Naive thymus-derived CD8-positive, alpha-beta T cell (primary cell): ENCODE results near the gene SLC39A11. TPM values are rescaled to one million over a fixed set of nuclear protein-coding genes. Genes with fewer than 3 reads are reported as not detected.

Source experiments
- ATAC-seq, 2 donors: fragments of 150-1000 bp; cut with Tn5 transposase in 1 of 2; sonication (Bioruptor Pico), chemical (Tn5 transposase) in 1 of 2; 1 replicate in 1 of 2; 2 replicates in 1 of 2; pipeline ENCODE4 v1.10.0; 2021; ENCODE audit warnings: mild to moderate bottlenecking in 2 of 2, moderate library complexity in 2 of 2
- POLR2A ChIA-PET: fragments of 350-600 bp; sonication (Branson Sonifier 250); formaldehyde crosslinking; loops from one replicate; lab custom pipeline; 2021; ENCODE audit warnings: antibody characterized with exemption; lab: Charles Lee
- DNase-seq, 10 donors: peaks; one replicate each; pipeline versions ENCODE4 v3.0.0 to v3.0.0-alpha.2; 2020 to 2022
- H3K27ac Mint-ChIP-seq, 10 donors: one replicate each; pipeline ENCODE4 v1.8.0; 2020 to 2022; ENCODE audit warnings: mild to moderate bottlenecking in 10 of 10, mixed read lengths in 10 of 10, moderate library complexity in 4 of 10, inconsistent platforms in 1 of 10
- H3K27me3 Mint-ChIP-seq, 5 donors: one replicate each; pipeline ENCODE4 v1.8.0; 2021 to 2022; ENCODE audit warnings: mixed read lengths in 5 of 5
- H3K36me3 Mint-ChIP-seq, 3 donors: one replicate each; pipeline ENCODE4 v1.8.0; 2020 to 2022; ENCODE audit warnings: mixed read lengths in 3 of 3, mild to moderate bottlenecking in 2 of 3, inconsistent platforms in 1 of 3
- H3K4me1 Mint-ChIP-seq, 4 donors: one replicate each; pipeline ENCODE4 v1.8.0; 2021 to 2022; ENCODE audit warnings: mixed read lengths in 4 of 4
- H3K4me3 Mint-ChIP-seq, 10 donors: one replicate each; pipeline ENCODE4 v1.8.0; 2020 to 2022; ENCODE audit warnings: mild to moderate bottlenecking in 10 of 10, mixed read lengths in 10 of 10, moderate library complexity in 6 of 10, inconsistent platforms in 1 of 10
- H3K9me3 Mint-ChIP-seq, 9 donors: one replicate each; pipeline ENCODE4 v1.8.0; 2020 to 2022; ENCODE audit warnings: mixed read lengths in 9 of 9, mild to moderate bottlenecking in 3 of 9, inconsistent platforms in 1 of 9, moderate library complexity in 1 of 9
- polyA plus RNA-seq, 3 donors: library from polyadenylated mRNA; unstranded; fragments of 300-500 nt; fragmentation: Illumina TruSeq; gene quantifications; one replicate each; pipeline ENCODE4 v1.2.3, GENCODE V29; 2021
- total RNA-seq, 8 experiments: library from RNA in 2 of 8; stranded (reverse) in 2 of 8; gene quantifications; one replicate each; pipeline ENCODE4 v1.2.3 and lab custom pipeline; 2021 to 2026

The SLC39A11 gene
- total and polyA plus RNA-seq, 5 experiments from 2014 or later: 6.2 to 14.4 (median 10.3) TPM

DNA sequence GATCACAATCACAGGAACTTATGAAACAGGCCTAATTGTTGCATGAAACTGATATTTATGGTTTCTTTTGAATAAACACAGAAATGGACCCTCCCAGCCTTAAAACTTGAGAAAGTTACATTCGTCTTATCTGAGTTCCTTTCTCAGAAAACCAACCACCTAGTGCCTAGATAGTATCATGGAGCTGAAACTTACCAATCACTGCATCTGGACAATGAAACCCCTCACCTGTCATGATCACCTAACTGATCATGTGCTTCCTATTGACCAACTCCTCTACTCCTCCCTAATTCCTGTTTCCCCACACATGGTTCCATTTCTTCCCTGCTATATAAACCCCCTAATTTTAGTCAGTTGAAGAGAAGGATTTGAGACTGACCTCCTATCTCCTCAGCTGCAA, 216.1 kb downstream of the SLC39A11 start:
- peak overlapping the region in 2 of 10 donors; percentile 60 to 62 for H3K27ac Mint-ChIP-seq

DNA sequence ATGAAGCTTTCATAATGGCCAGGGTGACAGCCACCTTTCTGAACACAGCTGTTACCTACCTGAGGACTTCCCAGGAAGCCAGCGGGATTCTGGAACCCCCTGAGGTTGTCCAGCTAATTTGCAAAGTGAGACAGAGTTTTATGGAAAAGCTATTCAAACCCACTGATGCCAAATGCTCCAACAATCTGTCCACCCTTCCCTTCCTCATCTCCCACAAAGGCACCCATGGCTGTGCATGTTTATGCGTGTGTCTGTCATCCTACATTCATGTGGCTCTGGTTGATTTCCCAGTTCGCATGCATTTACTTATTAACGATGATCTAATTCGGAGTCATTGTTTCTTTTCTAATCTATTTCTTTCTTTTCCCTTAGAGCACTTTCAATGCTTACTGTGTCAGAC, 217.1 kb downstream of the SLC39A11 start:
- Mint-ChIP-seq H3K27ac (no peak overlapping the region), H3K4me3 (no peak overlapping the region), H3K4me1 (no peaks in the 10 kb centered on the region), H3K36me3 (peaks cover 33 to 64% (median 42%) of the 10 kb centered on the region in 3 donors), H3K27me3 (no peaks in the 10 kb centered on the region), H3K9me3 (peaks cover 7 to 54% (median 36%) of the 10 kb centered on the region in 9 donors)
- no peak for DNase-seq
- POLR2A ChIA-PET: no interaction called here
- ATAC-seq: no peak

More for the DNA sequence above, 216.1 kb downstream of the SLC39A11 start:
- no peaks in the 10 kb centered on the region for H3K4me1 Mint-ChIP-seq
- H3K36me3 Mint-ChIP-seq: peaks cover 36 to 71% (median 44%) of the 10 kb centered on the region in 3 donors
- no peaks in the 10 kb centered on the region for H3K27me3 Mint-ChIP-seq
- peaks cover 7 to 60% (median 37%) of the 10 kb centered on the region in 9 donors for H3K9me3 Mint-ChIP-seq
- no peak for DNase-seq
- H3K4me3 Mint-ChIP-seq: no peak overlapping the region
- no peak for ATAC-seq
- POLR2A ChIA-PET: no interaction called here

DNA sequence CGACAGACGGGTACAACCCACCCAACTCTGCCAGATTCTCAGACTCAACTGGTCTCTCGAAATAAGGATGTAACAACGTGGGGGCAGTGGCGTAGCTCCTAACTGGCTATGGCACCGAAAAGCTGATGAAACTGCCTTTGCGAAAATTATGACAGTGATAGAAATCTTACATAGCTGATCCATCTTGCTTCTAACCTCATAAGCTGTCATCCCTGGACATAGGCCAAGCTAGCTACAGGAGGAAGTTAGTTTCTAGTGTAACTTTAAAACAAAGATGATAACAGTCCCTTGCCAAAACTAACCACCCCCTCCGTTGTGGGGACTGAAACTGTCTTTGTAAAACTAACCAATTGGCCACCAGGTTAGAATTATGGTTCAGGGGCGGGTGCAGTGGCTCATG, 220.1 kb downstream of the SLC39A11 start:
- ATAC-seq (no peak), DNase-seq (no peak)
- Mint-ChIP-seq H3K27me3 (no peaks in the 10 kb centered on the region), H3K27ac (no peak overlapping the region), H3K36me3 (peaks cover 20 to 41% (median 22%) of the 10 kb centered on the region in 3 donors), H3K9me3 (peaks cover 0 to 30% (median 17%) of the 10 kb centered on the region in 9 donors), H3K4me3 (no peak overlapping the region), H3K4me1 (no peaks in the 10 kb centered on the region)
- POLR2A ChIA-PET: no interaction called here

DNA sequence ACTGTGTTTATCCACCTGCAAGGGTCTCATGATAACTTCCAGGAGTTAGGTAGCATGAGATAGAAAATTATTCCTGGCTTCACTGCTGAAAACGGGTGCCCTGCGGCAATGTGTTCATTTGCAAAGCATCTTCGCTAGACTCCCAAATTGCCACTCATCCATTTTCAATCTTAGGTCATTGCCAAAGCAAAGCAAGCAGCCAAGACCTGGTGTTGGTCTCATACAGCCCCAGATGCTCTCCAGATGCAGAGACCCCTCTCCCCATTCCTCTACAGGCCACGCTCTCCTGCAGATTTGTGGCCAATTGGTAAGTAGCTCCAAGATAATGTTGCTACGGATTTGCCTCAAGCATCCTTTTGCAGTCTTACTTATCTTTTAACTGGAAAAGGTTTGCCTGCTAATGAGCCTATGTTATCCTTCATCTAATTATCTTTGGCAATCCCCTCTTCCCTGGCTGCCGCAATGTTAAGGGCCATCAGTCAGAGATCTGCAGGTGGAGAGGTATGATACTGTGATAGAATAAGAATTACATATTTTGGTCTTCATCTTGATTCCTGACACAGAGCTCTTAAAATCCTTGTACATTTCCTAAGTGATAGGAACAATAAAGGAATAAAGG, 222.0 kb downstream of the SLC39A11 start:
- Mint-ChIP-seq H3K9me3 (peaks cover 0 to 11% (median 4%) of the 10 kb centered on the region in 9 donors), H3K27ac (no peak overlapping the region), H3K4me1 (no peaks in the 10 kb centered on the region), H3K4me3 (no peak overlapping the region), H3K36me3 (peaks cover 7 to 22% (median 12%) of the 10 kb centered on the region in 3 donors), H3K27me3 (no peaks in the 10 kb centered on the region)
- ATAC-seq (no peak), DNase-seq (no peak)
- POLR2A ChIA-PET: no interaction called here

GRCh38 chr17:72869630-72870029, 222.9 kb downstream of the SLC39A11 start:
- peaks cover 0 to 7% (median 0%) of the 10 kb centered on the region in 9 donors for H3K9me3 Mint-ChIP-seq
- H3K36me3 Mint-ChIP-seq: peaks cover 3 to 14% (median 12%) of the 10 kb centered on the region in 3 donors
- H3K27ac Mint-ChIP-seq: no peak overlapping the region
- ATAC-seq (no peak), DNase-seq (no peak)
- H3K27me3 Mint-ChIP-seq: no peaks in the 10 kb centered on the region
- H3K4me3 Mint-ChIP-seq: no peak overlapping the region
- no peaks in the 10 kb centered on the region for H3K4me1 Mint-ChIP-seq
- POLR2A ChIA-PET: no interaction called here

DNA sequence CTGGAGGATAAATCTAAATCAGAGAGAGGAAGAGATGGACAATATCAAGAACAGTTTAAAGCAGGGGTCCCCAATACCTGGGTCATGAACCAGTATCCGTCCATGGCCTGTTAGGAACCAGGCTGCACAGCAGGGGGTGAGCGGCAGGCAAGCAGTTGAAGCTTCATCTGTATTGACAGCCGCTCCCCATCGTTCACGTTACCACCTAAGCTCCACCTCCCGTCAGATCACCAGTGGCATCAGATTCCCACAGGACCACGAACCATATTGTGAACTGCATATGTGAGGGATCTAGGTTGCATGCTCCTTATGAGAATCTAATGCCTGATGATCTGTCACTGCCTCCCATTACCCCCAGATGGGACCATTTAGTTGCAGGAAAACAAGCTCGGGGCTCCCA, 226.5 kb downstream of the SLC39A11 start:
- Mint-ChIP-seq H3K27me3 (no peaks in the 10 kb centered on the region), H3K9me3 (peaks cover 0 to 1% (median 0%) of the 10 kb centered on the region in 9 donors), H3K27ac (no peak overlapping the region), H3K4me3 (no peak overlapping the region), H3K36me3 (peaks cover 0 to 9% (median 0%) of the 10 kb centered on the region in 3 donors), H3K4me1 (no peaks in the 10 kb centered on the region)
- DNase-seq (no peak), ATAC-seq (no peak)
- POLR2A ChIA-PET: interaction anchor here (0.6 kb wide), 1 partner anchor 146 kb away, joined by 3 read pairs; no protein-coding TSS in a partner anchor

DNA sequence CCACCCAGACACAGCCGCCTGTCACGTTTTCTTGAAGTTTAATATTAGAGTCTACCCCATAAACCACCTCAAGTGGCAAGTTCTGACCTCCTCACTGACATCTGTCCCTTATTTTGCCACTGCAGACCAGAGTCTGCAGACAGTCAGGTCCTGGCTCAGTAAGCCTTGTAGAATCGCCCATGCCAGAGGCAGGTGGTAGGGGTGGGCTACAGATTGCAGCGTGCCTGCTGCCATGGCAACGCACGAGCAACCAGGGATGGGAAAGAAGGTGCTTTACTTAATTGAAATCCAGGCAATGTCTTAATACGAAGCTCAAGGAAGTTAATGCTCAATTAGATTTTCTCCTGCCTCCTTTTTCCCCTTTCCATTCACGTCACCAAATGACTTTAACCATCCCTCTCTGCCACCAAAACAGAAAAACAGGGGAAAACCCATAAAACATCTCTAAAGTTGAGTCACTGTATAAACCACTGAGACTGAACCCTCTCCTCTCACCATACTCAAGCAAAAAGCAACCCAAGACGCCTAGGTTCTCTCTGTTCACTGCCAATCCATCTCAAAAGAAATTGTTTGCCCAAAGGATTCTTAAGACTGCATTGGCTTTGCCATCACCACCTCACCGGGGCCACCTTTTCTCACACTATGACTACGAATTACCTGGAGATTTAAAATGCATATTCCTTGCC, 228.8 kb downstream of the SLC39A11 start:
- H3K4me1 Mint-ChIP-seq: no peaks in the 10 kb centered on the region
- H3K4me3 Mint-ChIP-seq: no peak overlapping the region
- peaks cover 0 to 2% (median 0%) of the 10 kb centered on the region in 9 donors for H3K9me3 Mint-ChIP-seq
- H3K27ac Mint-ChIP-seq: no peak overlapping the region
- no peak for ATAC-seq
- no peak for DNase-seq
- peaks cover 5 to 7% (median 5%) of the 10 kb centered on the region in 3 donors for H3K36me3 Mint-ChIP-seq
- no peaks in the 10 kb centered on the region for H3K27me3 Mint-ChIP-seq
- POLR2A ChIA-PET: no interaction called here

DNA sequence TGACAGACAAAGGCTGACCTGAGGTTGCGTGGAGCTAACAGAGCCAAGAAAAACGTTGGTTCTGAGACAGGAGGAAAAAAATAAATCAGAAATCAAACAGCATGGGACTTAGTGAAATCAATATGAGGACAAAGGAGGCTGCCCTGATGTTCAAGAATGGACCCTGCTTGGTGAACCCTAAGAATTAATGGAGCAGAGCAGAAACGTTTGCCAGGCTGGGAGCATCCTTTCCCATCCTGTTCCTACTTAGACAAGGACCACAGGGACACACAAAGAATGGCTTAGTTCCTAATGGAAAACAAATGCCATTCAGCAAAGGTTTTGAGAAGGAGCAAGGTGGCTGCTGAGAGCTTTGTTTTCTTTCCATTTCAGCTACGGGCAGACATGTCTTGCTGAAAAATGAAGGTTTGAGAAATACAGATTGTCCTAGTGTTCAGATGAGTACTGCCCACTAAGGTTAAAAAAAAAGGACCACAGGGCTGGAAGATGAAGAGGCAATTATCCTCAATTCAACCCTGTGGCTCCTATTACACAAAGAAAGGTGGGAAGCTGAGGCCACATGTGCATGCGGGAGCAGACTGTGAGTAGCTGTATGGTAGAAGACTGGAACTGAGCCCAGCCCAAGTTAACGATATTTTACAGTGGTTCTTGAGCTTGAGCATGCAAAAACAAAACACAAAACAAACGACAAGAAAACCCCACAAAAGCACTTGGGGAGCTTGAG, 230.1 kb downstream of the SLC39A11 start:
- no peak for ATAC-seq
- Mint-ChIP-seq H3K4me3 (no peak overlapping the region), H3K27ac (peak overlapping the region in 1 of 10 donors; percentile 36), H3K36me3 (peaks cover 5 to 7% (median 5%) of the 10 kb centered on the region in 3 donors), H3K9me3 (peaks cover 0 to 4% (median 0%) of the 10 kb centered on the region in 9 donors), H3K27me3 (no peaks in the 10 kb centered on the region), H3K4me1 (no peaks in the 10 kb centered on the region)
- DNase-seq: no peak
- POLR2A ChIA-PET: interaction anchor here (0.6 kb wide), 1 partner anchor 222 kb away, joined by 3 read pairs; no protein-coding TSS in a partner anchor

DNA sequence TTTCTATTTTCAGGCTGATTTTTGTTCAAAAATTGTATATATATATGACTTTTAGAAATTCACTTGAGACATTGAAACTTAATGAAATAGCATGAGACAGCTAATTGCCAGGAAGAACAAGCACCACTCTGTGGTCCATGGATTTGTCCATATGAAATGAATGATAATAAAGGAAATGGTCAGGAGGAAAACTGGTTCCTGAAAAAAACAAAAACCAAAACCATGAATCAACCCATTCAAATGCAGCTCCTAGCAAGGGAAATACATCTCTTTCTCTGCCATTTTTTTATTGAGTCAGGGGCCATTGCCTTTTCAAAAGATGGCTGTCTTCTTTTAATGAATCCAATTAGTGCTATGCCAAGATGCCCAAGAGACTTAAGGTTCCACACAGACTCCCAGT, 230.7 kb downstream of the SLC39A11 start:
- DNase-seq (no peak), ATAC-seq (no peak)
- H3K36me3 Mint-ChIP-seq: peaks cover 5 to 7% (median 5%) of the 10 kb centered on the region in 3 donors
- H3K27me3 Mint-ChIP-seq: no peaks in the 10 kb centered on the region
- no peak overlapping the region for H3K4me3 Mint-ChIP-seq
- H3K9me3 Mint-ChIP-seq: peaks cover 0 to 3% (median 0%) of the 10 kb centered on the region in 9 donors
- no peaks in the 10 kb centered on the region for H3K4me1 Mint-ChIP-seq
- POLR2A ChIA-PET: interaction anchor here (0.6 kb wide), 1 partner anchor 223 kb away, joined by 3 read pairs; no protein-coding TSS in a partner anchor
- H3K27ac Mint-ChIP-seq: peak overlapping the region in 1 of 10 donors; percentile 36

GRCh38 chr17:72860778-72861177, 231.7 kb downstream of the SLC39A11 start:
- Mint-ChIP-seq H3K27ac (no peak overlapping the region), H3K4me1 (no peaks in the 10 kb centered on the region)

DNA sequence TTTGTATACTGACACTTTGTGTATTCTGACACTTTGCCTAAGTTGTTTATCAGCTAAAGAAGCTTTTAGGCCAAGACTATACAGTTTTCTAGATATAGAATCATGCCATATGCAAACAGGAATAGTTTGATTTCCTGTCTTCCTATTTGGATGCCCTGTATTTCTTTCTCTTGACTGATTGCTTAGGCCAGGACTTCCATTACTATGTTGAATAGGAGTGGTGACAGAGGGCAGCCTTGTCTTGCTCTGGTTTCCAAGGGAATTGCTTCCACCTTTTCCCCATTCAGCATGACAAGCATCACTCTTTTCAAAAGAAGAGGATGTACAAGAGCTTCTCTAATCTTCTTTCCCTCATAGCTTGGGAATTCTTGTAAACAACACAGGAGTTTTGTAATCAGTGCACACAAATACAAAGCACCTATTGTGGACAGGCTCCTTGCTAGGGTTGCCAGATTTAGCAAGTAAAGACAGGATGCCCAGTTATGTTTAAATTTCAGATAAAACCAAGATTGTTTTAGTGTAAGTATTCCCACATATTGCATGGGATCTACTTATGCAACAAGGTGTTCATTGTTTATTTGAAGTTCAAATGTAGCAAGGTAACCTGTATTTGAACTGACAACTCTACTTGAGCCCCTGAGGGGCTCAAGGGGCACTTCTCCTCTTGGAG, 233.5 kb downstream of the SLC39A11 start:
- ATAC-seq (no peak), DNase-seq (no peak)
- Mint-ChIP-seq H3K27me3 (no peaks in the 10 kb centered on the region), H3K36me3 (peaks cover 0 to 5% (median 5%) of the 10 kb centered on the region in 3 donors), H3K4me1 (no peaks in the 10 kb centered on the region), H3K27ac (no peak overlapping the region), H3K4me3 (no peak overlapping the region), H3K9me3 (peaks cover 0 to 3% (median 0%) of the 10 kb centered on the region in 9 donors)
- POLR2A ChIA-PET: no interaction called here

More at GRCh38 chr17:72860778-72861177, 231.7 kb downstream of the SLC39A11 start:
- POLR2A ChIA-PET: no interaction called here
- no peak for DNase-seq
- peaks cover 0 to 3% (median 0%) of the 10 kb centered on the region in 9 donors for H3K9me3 Mint-ChIP-seq
- no peaks in the 10 kb centered on the region for H3K27me3 Mint-ChIP-seq
- peaks cover 5 to 7% (median 5%) of the 10 kb centered on the region in 3 donors for H3K36me3 Mint-ChIP-seq
- no peak for ATAC-seq
- H3K4me3 Mint-ChIP-seq: no peak overlapping the region
